ENCODE data around the gene PDIA6. TPM values are rescaled to one million over a fixed set of nuclear protein-coding genes. Genes with fewer than 3 reads are reported as not detected.

PDIA6 gene
- total and polyA plus RNA-seq, 2 of the 4 experiments (the other 2 are of a cell fraction), result 204 to 349 TPM

DNA sequence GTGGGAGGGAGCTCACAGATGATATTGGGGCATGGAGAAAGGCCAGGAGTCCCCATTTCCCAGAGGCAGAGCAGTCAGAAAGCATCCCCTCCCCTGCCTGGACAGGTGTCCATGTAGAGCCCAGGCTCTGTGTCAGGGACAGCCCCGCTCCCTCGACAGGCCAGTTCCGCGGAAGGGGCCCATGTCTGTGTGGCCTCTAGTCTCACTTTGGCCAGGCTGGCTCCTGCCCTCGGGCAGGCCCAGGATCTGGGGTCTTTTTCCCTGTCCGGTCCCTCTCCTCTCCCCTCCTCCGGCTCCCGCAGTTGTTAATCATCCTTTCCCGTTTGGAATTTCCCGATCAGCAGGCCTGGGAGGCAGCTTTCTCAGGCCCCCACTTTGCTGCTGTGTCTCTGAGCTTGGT, 20.4 kb upstream of the PDIA6 start:
- H4K5ac ChIP-seq (ENCODE audit: low read depth, low read length), result no peak overlapping the region
- no peak overlapping the region for H2AFZ ChIP-seq (replicated peaks; ENCODE audit: low read length, poor library complexity)
- no peak overlapping the region for H2BK15ac ChIP-seq (ENCODE audit: low read depth, low read length)
- H2AK5ac ChIP-seq (ENCODE audit: low read depth, low read length), result no peak overlapping the region
- H3K27me3 ChIP-seq (ENCODE audit: control insufficient read depth, insufficient read depth, low read length), result peaks cover 33% of the 10 kb centered on the region
- H4K91ac ChIP-seq (ENCODE audit: insufficient read depth, low read depth, low read length), result no peak overlapping the region
- H3K23ac ChIP-seq (ENCODE audit: low read depth, low read length), result no peak overlapping the region
- dilution Hi-C loops (cut with HindIII; ENCODE audit: low sequenced_read_pairs, unreplicated experiment), result no loop called here
- ChIA-PET CTCF (interaction anchor here (0.5 to 2.6 kb wide), 17 partner anchors 9 to 750 kb away, joined by 3 to 35 read pairs (median 5); partner anchors contain the start of gene PDIA6), POLR2A (ENCODE audit: unreplicated experiment) (no interaction called here)
- H2AK9ac ChIP-seq (replicated peaks; ENCODE audit: low read depth, low read length, poor library complexity), result no peak overlapping the region
- no peaks in the 10 kb centered on the region for H3K4me1 ChIP-seq (ENCODE audit: control insufficient read depth, insufficient read depth, low read length)
- H3K36me3 ChIP-seq (ENCODE audit: control insufficient read depth, insufficient read depth, low read length), result no peaks in the 10 kb centered on the region
- H3K4ac ChIP-seq (ENCODE audit: low read depth, low read length), result no peak overlapping the region
- no peak overlapping the region for H3K4me2 ChIP-seq (ENCODE audit: low read depth, low read length)
- DNase-seq (no peak), ATAC-seq (ENCODE audit: low read depth) (no peak)
- H3K9me1 ChIP-seq (ENCODE audit: insufficient read depth, low read length), result no peaks in the 10 kb centered on the region
- H2BK20ac ChIP-seq (ENCODE audit: low read depth, low read length), result no peak overlapping the region
- no peak overlapping the region for H2BK120ac ChIP-seq (ENCODE audit: low read depth, low read length)
- no peak for TF ChIP-seq RFX5 (IDR thresholded peaks at IDR 0.05; ENCODE audit: low read depth, low read length)
- TF ChIP-seq, protein P1, sequence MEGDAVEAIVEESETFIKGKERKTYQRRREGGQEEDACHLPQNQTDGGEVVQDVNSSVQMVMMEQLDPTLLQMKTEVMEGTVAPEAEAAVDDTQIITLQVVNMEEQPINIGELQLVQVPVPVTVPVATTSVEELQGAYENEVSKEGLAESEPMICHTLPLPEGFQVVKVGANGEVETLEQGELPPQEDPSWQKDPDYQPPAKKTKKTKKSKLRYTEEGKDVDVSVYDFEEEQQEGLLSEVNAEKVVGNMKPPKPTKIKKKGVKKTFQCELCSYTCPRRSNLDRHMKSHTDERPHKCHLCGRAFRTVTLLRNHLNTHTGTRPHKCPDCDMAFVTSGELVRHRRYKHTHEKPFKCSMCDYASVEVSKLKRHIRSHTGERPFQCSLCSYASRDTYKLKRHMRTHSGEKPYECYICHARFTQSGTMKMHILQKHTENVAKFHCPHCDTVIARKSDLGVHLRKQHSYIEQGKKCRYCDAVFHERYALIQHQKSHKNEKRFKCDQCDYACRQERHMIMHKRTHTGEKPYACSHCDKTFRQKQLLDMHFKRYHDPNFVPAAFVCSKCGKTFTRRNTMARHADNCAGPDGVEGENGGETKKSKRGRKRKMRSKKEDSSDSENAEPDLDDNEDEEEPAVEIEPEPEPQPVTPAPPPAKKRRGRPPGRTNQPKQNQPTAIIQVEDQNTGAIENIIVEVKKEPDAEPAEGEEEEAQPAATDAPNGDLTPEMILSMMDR (conservative IDR thresholded peaks at IDR 0.05; ENCODE audit: low read depth, low read length), result no peak
- TF ChIP-seq SMC3 (IDR thresholded peaks at IDR 0.05; ENCODE audit: low read depth, low read length), result no peak
- TF ChIP-seq CEBPB (IDR thresholded peaks at IDR 0.05; ENCODE audit: low read depth, low read length), result no peak
- no peak for TF ChIP-seq MAZ (IDR thresholded peaks at IDR 0.05; ENCODE audit: borderline replicate concordance, low read depth, low read length)
- TF ChIP-seq CHD1 (IDR thresholded peaks at IDR 0.05; ENCODE audit: low read depth, low read length), result no peak
- TF ChIP-seq, protein P2, sequence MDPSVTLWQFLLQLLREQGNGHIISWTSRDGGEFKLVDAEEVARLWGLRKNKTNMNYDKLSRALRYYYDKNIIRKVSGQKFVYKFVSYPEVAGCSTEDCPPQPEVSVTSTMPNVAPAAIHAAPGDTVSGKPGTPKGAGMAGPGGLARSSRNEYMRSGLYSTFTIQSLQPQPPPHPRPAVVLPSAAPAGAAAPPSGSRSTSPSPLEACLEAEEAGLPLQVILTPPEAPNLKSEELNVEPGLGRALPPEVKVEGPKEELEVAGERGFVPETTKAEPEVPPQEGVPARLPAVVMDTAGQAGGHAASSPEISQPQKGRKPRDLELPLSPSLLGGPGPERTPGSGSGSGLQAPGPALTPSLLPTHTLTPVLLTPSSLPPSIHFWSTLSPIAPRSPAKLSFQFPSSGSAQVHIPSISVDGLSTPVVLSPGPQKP (IDR thresholded peaks at IDR 0.05; ENCODE audit: borderline replicate concordance, low read depth, low read length), result no peak
- TF ChIP-seq, protein P3, sequence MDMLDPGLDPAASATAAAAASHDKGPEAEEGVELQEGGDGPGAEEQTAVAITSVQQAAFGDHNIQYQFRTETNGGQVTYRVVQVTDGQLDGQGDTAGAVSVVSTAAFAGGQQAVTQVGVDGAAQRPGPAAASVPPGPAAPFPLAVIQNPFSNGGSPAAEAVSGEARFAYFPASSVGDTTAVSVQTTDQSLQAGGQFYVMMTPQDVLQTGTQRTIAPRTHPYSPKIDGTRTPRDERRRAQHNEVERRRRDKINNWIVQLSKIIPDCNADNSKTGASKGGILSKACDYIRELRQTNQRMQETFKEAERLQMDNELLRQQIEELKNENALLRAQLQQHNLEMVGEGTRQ (IDR thresholded peaks at IDR 0.05; ENCODE audit: low read depth, low read length), result no peak
- TF ChIP-seq FOS (IDR thresholded peaks at IDR 0.05; ENCODE audit: low read depth, low read length), result no peak
- H4K20me1 ChIP-seq (ENCODE audit: insufficient read depth, low read length), result no peaks in the 10 kb centered on the region
- WGBS, 2 experiments (ENCODE audit: extremely low coverage in 2 of 2, insufficient read length in 1 of 2), result 100% methylated on average over 1 of the region's 10 CpGs; no CpG with 5 or more reads in 1 of the 2 experiments
- H3K27ac ChIP-seq (ENCODE audit: insufficient read depth, low read length), result no peak overlapping the region
- H3K56ac ChIP-seq (ENCODE audit: extremely low read depth, insufficient read depth, low read length), result no peak overlapping the region
- H3K79me1 ChIP-seq (ENCODE audit: low read depth in 1 of 2, low read length in 2 of 2), result no peaks in the 10 kb centered on the region
- H3K18ac ChIP-seq (ENCODE audit: low read depth, low read length), result no peak overlapping the region
- H4K8ac ChIP-seq (ENCODE audit: low read depth in 2 of 2, low read length in 2 of 2), result no peak overlapping the region
- in situ Hi-C loops (cut with MboI; ENCODE audit: low sequenced_read_pairs), result loop anchor here (10.0 kb wide), 2 partner anchors 612 to 752 kb away; no protein-coding TSS in a partner anchor
- BruUV-seq (replicated peaks), result no TSS peak
- no peak overlapping the region for H3K14ac ChIP-seq (replicated peaks; ENCODE audit: low read depth, low read length)
- intact Hi-C loops (cut with micrococcal nuclease), result loop anchor here (2.0 to 10.0 kb wide), 4 partner anchors 68 to 752 kb away; partner anchors contain the start of gene KCNF1
- no peak overlapping the region for H3K4me3 ChIP-seq (ENCODE audit: insufficient read depth, low read depth, low read length)
- no peaks in the 10 kb centered on the region for H3K9me3 ChIP-seq (ENCODE audit: control insufficient read depth, insufficient read depth, low read length)
- H3K9ac ChIP-seq (ENCODE audit: low read depth, low read length), result no peak overlapping the region
- no peak overlapping the region for H2BK5ac ChIP-seq (ENCODE audit: low read depth, low read length, poor library complexity, severe bottlenecking)
